Esophagus squamous epithelium (tissue), 4 donors: ENCODE results near the gene NT5DC4.

Experiments
- CTCF ChIP-seq, 6 experiments: fragments of 450-650 bp in 4 of 6; fragments of 200-600 bp in 2 of 6; sonication (generic) in 2 of 6; IDR thresholded peaks; one replicate each; pipeline ENCODE4 v1.5.1; 2016 to 2019; ENCODE audit warnings: antibody characterized with exemption in 6 of 6, mild to moderate bottlenecking in 4 of 6, moderate library complexity in 4 of 6
- POLR2A ChIP-seq, 4 donors: fragments of 450-650 bp; IDR thresholded peaks; one replicate each; pipeline ENCODE4 v1.6.1; 2017; ENCODE audit warnings: antibody characterized with exemption in 4 of 4, mild to moderate bottlenecking in 4 of 4, moderate library complexity in 3 of 4

GRCh38 chr2:112694182-112694581 lies 26.6 kb upstream of the NT5DC4 start:
- TF ChIP-seq CTCF (IDR thresholded peaks at IDR 0.05) (no peak), POLR2A (IDR thresholded peaks at IDR 0.05) (no peak)
